GM21360 (cell line): Measurements from ENCODE around the gene IQCE.
"Not testable (repeated sequence)": the region's sequence is repeated elsewhere in the genome, so short reads cannot be mapped to it uniquely, and the experiment has no call there.

Experiments used
- ATAC-seq: cut with Tn5 transposase; IDR thresholded peaks from one replicate; pipeline ENCODE4 v1.9.1; 2021; ENCODE audit warnings: mild to moderate bottlenecking, moderate library complexity; ENCODE audit not compliant: unreplicated experiment

IQCE gene

GRCh38 chr7:2575733-2576340, 17.1 kb downstream of the IQCE start:
- ATAC-seq = no peak

- no peak for ATAC-seq
Observed at GRCh38 chr7:2576742-2577491, 18.1 kb downstream of the IQCE start.

GRCh38 chr7:2577914-2578680, 19.3 kb downstream of the IQCE start:
- ATAC-seq = no peak

- no peak for ATAC-seq
Observed at GRCh38 chr7:2580636-2581035, 21.9 kb downstream of the IQCE start.

- no peak for ATAC-seq
Observed at GRCh38 chr7:2582006-2582735, 23.4 kb downstream of the IQCE start.

- no peak for ATAC-seq
Observed at GRCh38 chr7:2583798-2584580, 25.2 kb downstream of the IQCE start.

GRCh38 chr7:2585446-2585845, 26.7 kb downstream of the IQCE start:
- ATAC-seq = no peak

GRCh38 chr7:2586326-2587020, 27.7 kb downstream of the IQCE start:
- ATAC-seq = no peak

GRCh38 chr7:2587134-2587533, 28.4 kb downstream of the IQCE start:
- ATAC-seq = no peak

GRCh38 chr7:2587778-2588177, 29.0 kb downstream of the IQCE start:
- ATAC-seq = no peak

GRCh38 chr7:2589341-2589740, 30.6 kb downstream of the IQCE start:
- no peak for ATAC-seq

- ATAC-seq = not testable (repeated sequence)
Observed at GRCh38 chr7:2589941-2590340, 31.2 kb downstream of the IQCE start.

- no peak for ATAC-seq
Observed at GRCh38 chr7:2592375-2592865, 33.6 kb downstream of the IQCE start.

- ATAC-seq = no peak
Observed at GRCh38 chr7:2593036-2593727, 34.4 kb downstream of the IQCE start.

- no peak for ATAC-seq
Observed at GRCh38 chr7:2594599-2594998, 35.8 kb downstream of the IQCE start.

GRCh38 chr7:2595258-2595860, 36.6 kb downstream of the IQCE start:
- no peak for ATAC-seq

GRCh38 chr7:2596464-2597272, 37.9 kb downstream of the IQCE start:
- ATAC-seq = no peak

- no peak for ATAC-seq
Observed at GRCh38 chr7:2597273-2597640, 38.5 kb downstream of the IQCE start.
